Measurements from ENCODE around the gene ANTXR2. TPM values are rescaled to one million over a fixed set of nuclear protein-coding genes. Genes with fewer than 3 reads are reported as not detected.

Gene ANTXR2
- total and polyA plus RNA-seq, 2 of the 13 experiments (the other 11 are each of a cell fraction or from before 2014, with no cell fraction given), result 4.6 to 14.5 TPM

DNA sequence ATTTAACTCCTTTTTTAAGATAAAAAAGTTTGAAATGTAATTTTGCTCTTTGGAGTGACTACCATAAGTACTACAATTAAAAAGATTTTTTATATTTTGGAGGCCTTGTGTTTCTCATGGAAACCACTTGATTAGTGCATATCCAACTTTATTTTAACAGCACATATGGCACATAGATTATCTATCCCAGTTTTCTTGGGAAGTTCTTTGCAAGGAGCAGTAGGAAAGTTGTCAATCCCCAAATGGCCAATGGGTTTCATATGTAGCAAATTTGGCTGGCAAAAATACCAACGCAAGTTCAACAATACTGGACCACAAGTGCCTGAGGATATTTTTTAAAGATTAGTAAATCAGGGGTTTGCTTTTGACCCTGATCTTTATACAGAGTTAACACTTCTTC lies 15.4 kb upstream of the ANTXR2 start:
- H3K79me2 ChIP-seq (ENCODE audit: insufficient read depth, low read length), result no peaks in the 10 kb centered on the region
- no peak for TF ChIP-seq SUZ12 (IDR thresholded peaks at IDR 0.05; ENCODE audit: low read depth, low read length)
- TF ChIP-seq DNMT3B (CRISPR knock-in tag; conservative IDR thresholded peaks at IDR 0.05), result no peak
- no peak for TF ChIP-seq MED13 (CRISPR knock-in tag; IDR thresholded peaks at IDR 0.05)
- TF ChIP-seq, protein P1, sequence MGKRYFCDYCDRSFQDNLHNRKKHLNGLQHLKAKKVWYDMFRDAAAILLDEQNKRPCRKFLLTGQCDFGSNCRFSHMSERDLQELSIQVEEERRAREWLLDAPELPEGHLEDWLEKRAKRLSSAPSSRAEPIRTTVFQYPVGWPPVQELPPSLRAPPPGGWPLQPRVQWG (CRISPR knock-in tag; IDR thresholded peaks at IDR 0.05; ENCODE audit: borderline replicate concordance, low read depth), result no peak
- TF ChIP-seq, protein P2, sequence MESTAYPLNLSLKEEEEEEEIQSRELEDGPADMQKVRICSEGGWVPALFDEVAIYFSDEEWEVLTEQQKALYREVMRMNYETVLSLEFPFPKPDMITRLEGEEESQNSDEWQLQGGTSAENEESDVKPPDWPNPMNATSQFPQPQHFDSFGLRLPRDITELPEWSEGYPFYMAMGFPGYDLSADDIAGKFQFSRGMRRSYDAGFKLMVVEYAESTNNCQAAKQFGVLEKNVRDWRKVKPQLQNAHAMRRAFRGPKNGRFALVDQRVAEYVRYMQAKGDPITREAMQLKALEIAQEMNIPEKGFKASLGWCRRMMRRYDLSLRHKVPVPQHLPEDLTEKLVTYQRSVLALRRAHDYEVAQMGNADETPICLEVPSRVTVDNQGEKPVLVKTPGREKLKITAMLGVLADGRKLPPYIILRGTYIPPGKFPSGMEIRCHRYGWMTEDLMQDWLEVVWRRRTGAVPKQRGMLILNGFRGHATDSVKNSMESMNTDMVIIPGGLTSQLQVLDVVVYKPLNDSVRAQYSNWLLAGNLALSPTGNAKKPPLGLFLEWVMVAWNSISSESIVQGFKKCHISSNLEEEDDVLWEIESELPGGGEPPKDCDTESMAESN (CRISPR knock-in tag; conservative IDR thresholded peaks at IDR 0.05), result no peak
- TF ChIP-seq ZNF136 (CRISPR knock-in tag; IDR thresholded peaks at IDR 0.05; ENCODE audit: low read depth), result no peak
- no peak for TF ChIP-seq HDAC1 (CRISPR knock-in tag; IDR thresholded peaks at IDR 0.05)
- TF ChIP-seq HMG20B (CRISPR knock-in tag; conservative IDR thresholded peaks at IDR 0.05), result no peak
- no peak for TF ChIP-seq FOXK2 (IDR thresholded peaks at IDR 0.05)
- no peak for TF ChIP-seq HOXA3 (CRISPR knock-in tag; IDR thresholded peaks at IDR 0.05)
- no peak for TF ChIP-seq HNRNPH1 (optimal IDR thresholded peaks at IDR 0.05; ENCODE audit: low read depth, low read length)
- TF ChIP-seq, protein P3, sequence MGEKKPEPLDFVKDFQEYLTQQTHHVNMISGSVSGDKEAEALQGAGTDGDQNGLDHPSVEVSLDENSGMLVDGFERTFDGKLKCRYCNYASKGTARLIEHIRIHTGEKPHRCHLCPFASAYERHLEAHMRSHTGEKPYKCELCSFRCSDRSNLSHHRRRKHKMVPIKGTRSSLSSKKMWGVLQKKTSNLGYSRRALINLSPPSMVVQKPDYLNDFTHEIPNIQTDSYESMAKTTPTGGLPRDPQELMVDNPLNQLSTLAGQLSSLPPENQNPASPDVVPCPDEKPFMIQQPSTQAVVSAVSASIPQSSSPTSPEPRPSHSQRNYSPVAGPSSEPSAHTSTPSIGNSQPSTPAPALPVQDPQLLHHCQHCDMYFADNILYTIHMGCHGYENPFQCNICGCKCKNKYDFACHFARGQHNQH (CRISPR knock-in tag; IDR thresholded peaks at IDR 0.05), result no peak
- BruUV-seq (replicated peaks), result no TSS peak
- H2AFZ ChIP-seq (ENCODE audit: low read length), result no peak overlapping the region
- H3K9me3 ChIP-seq (ENCODE audit: low read length), result no peaks in the 10 kb centered on the region
- no peak overlapping the region for H3K4me2 ChIP-seq (ENCODE audit: low read depth, low read length)
- FAIRE-seq (no peak), DNase-seq (ENCODE audit: low spot score) (no peak), ATAC-seq (no peak)
- in situ Hi-C loops (cut with HindIII; ENCODE audit: extremely low pct_ligation_motif_present, low pct_unique_long_range_greater_than_20kb) (no loop called here), intact Hi-C loops (cut with micrococcal nuclease; ENCODE audit: unreplicated experiment) (no loop called here)
- H3K4me1 ChIP-seq (ENCODE audit: insufficient read depth, low read length), result no peaks in the 10 kb centered on the region
- H4K20me1 ChIP-seq (ENCODE audit: insufficient read depth, low read length), result no peaks in the 10 kb centered on the region
- 21% methylated on average over 1 of the region's 1 CpG for WGBS (ENCODE audit: low lambda C conversion rate)
- H3K27me3 ChIP-seq (ENCODE audit: control insufficient read depth in 1 of 2, insufficient read depth in 2 of 2, low read length in 2 of 2), result no peaks in the 10 kb centered on the region; a peak in 1 of 5 replicates
- H3K36me3 ChIP-seq (replicated peaks in 1 of 2; ENCODE audit: control insufficient read depth in 1 of 2, insufficient read depth in 2 of 2, low read length in 2 of 2), result no peaks in the 10 kb centered on the region
- H3K27ac ChIP-seq (ENCODE audit: extremely low read length, insufficient read depth, low read length), result no peak overlapping the region
- H3K4me3 ChIP-seq (replicated peaks in 1 of 3; ENCODE audit: insufficient read depth in 1 of 3, low read depth in 2 of 3, low read length in 3 of 3), result no peak overlapping the region
- H3K9ac ChIP-seq (ENCODE audit: insufficient read depth, low read depth, low read length), result no peak overlapping the region
- POLR2A ChIA-PET, result no interaction called here
- CTCF ChIA-PET (ENCODE audit: low intra/inter-chr PET ratio, low total read pairs), result no interaction called here

Measured in HepG2 (cell line).